IMR-90 (cell line): ENCODE results near the gene IGSF8.

Experiments used
- BHLHE40 ChIP-seq: fragments of 150-350 bp; IDR thresholded peaks from 2 replicates; pipeline ENCODE4 v1.6.1; 2016; ENCODE audit warnings: mild to moderate bottlenecking, low read depth, low read length
- CEBPB ChIP-seq: IDR thresholded peaks from 2 replicates; pipeline ENCODE4 v1.6.1; 2012; ENCODE audit warnings: low read depth, low read length, improper control_type of control experiment
- CHD1 ChIP-seq: IDR thresholded peaks from 2 replicates; pipeline ENCODE4 v1.6.1; 2012; ENCODE audit warnings: low read depth, low read length, improper control_type of control experiment
- CTCF ChIP-seq: conservative IDR thresholded peaks from 2 replicates; pipeline ENCODE4 v1.5.1; 2012; ENCODE audit warnings: mild to moderate bottlenecking, low read depth, low read length, improper control_type of control experiment
- FOS ChIP-seq: fragments of 150-350 bp; IDR thresholded peaks from 2 replicates; pipeline ENCODE4 v1.6.1; 2016; ENCODE audit warnings: low read depth, low read length
- MAFK ChIP-seq: IDR thresholded peaks from 2 replicates; pipeline ENCODE4 v1.6.1; 2012; ENCODE audit warnings: low read depth, low read length, improper control_type of control experiment
- MAZ ChIP-seq: IDR thresholded peaks from 2 replicates; pipeline ENCODE4 v1.6.1; 2012; ENCODE audit warnings: low read depth, mild to moderate bottlenecking, low read length, improper control_type of control experiment, moderate library complexity, borderline replicate concordance
- MXI1 ChIP-seq: IDR thresholded peaks from 2 replicates; pipeline ENCODE4 v1.6.1; 2012; ENCODE audit warnings: low read depth, mild to moderate bottlenecking, low read length, moderate library complexity, borderline replicate concordance
- POLR2A ChIP-seq: IDR thresholded peaks from 2 replicates; pipeline ENCODE4 v1.6.1; 2012; ENCODE audit warnings: mild to moderate bottlenecking, low read depth, low read length
- RAD21 ChIP-seq: IDR thresholded peaks from 2 replicates; pipeline ENCODE4 v1.6.1; 2012; ENCODE audit warnings: low read length, improper control_type of control experiment
- RCOR1 ChIP-seq: IDR thresholded peaks from 2 replicates; pipeline ENCODE4 v1.6.1; 2012; ENCODE audit warnings: mild to moderate bottlenecking, low read length, improper control_type of control experiment; ENCODE audit not compliant: insufficient replicate concordance
- SMC3 ChIP-seq: fragments of 150-350 bp; IDR thresholded peaks from 2 replicates; pipeline ENCODE4 v1.6.1; 2016; ENCODE audit warnings: low read depth, mild to moderate bottlenecking, antibody characterized with exemption, low read length, moderate library complexity
- USF2 ChIP-seq: fragments of 150-350 bp; IDR thresholded peaks from 2 replicates; pipeline ENCODE4 v1.6.1; 2017; ENCODE audit warnings: mild to moderate bottlenecking, antibody characterized with exemption, low read length, low read depth

- TF ChIP-seq USF2 (no peak), POLR2A (no peak), CTCF (no peak), MAZ (no peak), FOS (no peak), CEBPB (no peak), RAD21 (no peak), MAFK (no peak), BHLHE40 (no peak), CHD1 (no peak), RCOR1 (no peak), SMC3 (no peak), MXI1 (no peak)
These were observed 5.4 kb downstream of the IGSF8 start for GRCh38 chr1:160093069-160093395.
